GM23338 (cell line): ENCODE results near the gene POLDIP3. TPM values are rescaled to one million over a fixed set of nuclear protein-coding genes. Genes with fewer than 3 reads are reported as not detected.
"Not testable (repeated sequence)": the region's sequence is repeated elsewhere in the genome, so short reads cannot be mapped to it uniquely, and the experiment has no call there.

ENCODE experiments used
- ATAC-seq: fragments of 200-7000 bp; cut with Tn5 transposase; 3 replicates; pipeline ENCODE4 v1.9.1; 2020
- DNase-seq: peaks from one replicate; pipeline ENCODE4 v3.0.0-alpha.2; 2015; ENCODE audit warnings: low spot score
- H2AFZ ChIP-seq: fragments of 200-600 bp; sonication (generic); 2 replicates; pipeline ENCODE4 v1.8.0; 2016; ENCODE audit warnings: antibody characterized with exemption, mild to moderate bottlenecking, moderate library complexity
- H3F3A ChIP-seq: fragments of 200-600 bp; sonication (generic); replicated peaks from 2 replicates; pipeline ENCODE4 v1.8.0; 2017; ENCODE audit warnings: antibody characterized with exemption, mixed run types, low read depth
- H3K27ac ChIP-seq: fragments of 200-600 bp; sonication (generic); 2 replicates; pipeline ENCODE4 v1.6.1; 2016; ENCODE audit warnings: low read depth
- H3K27me3 ChIP-seq: fragments of 200-600 bp; sonication (generic); 2 replicates; pipeline ENCODE4 v1.8.0; 2016; ENCODE audit warnings: mild to moderate bottlenecking, mixed run types, moderate library complexity; ENCODE audit not compliant: insufficient read depth
- H3K36me3 ChIP-seq: fragments of 200-600 bp; sonication (generic); 2 replicates; pipeline ENCODE4 v1.8.0; 2016; ENCODE audit warnings: mild to moderate bottlenecking; ENCODE audit not compliant: insufficient read depth
- H3K4me1 ChIP-seq: fragments of 200-600 bp; sonication (generic); 2 replicates; pipeline ENCODE4 v1.8.0; 2016; ENCODE audit warnings: mild to moderate bottlenecking, moderate library complexity; ENCODE audit not compliant: insufficient read depth
- H3K4me2 ChIP-seq: fragments of 200-600 bp; sonication (generic); 2 replicates; pipeline ENCODE4 v1.7.1; 2017; ENCODE audit warnings: mixed run types
- H3K4me3 ChIP-seq: fragments of 200-600 bp; sonication (generic); 2 replicates; pipeline ENCODE4 v1.6.1; 2016; ENCODE audit warnings: mixed run types
- H3K79me2 ChIP-seq: fragments of 200-600 bp; sonication (generic); replicated peaks from 2 replicates; pipeline ENCODE4 v1.8.0; 2017; ENCODE audit warnings: mild to moderate bottlenecking; ENCODE audit not compliant: insufficient read depth
- H3K9me2 ChIP-seq: fragments of 200-600 bp; sonication (generic); 2 replicates; pipeline ENCODE4 v1.8.0; 2017; ENCODE audit not compliant: insufficient read depth
- H4K20me1 ChIP-seq: fragments of 200-600 bp; sonication (generic); replicated peaks from 2 replicates; pipeline ENCODE4 v1.8.0; 2017; ENCODE audit warnings: mild to moderate bottlenecking; ENCODE audit not compliant: insufficient read depth
- H3K27ac Mint-ChIP-seq: 2 replicates; pipeline ENCODE4 v1.8.0; 2020; ENCODE audit warnings: inconsistent platforms, mild to moderate bottlenecking, moderate library complexity, mixed read lengths
- H3K27me3 Mint-ChIP-seq: 3 replicates; pipeline ENCODE4 v1.8.0; 2022; ENCODE audit warnings: low read depth, mild to moderate bottlenecking, moderate library complexity, mixed read lengths, inconsistent platforms; ENCODE audit not compliant: insufficient read depth, poor library complexity
- H3K36me3 Mint-ChIP-seq: 3 replicates; pipeline ENCODE4 v1.8.0; 2021; ENCODE audit warnings: low read depth, mild to moderate bottlenecking, inconsistent platforms, moderate library complexity, mixed read lengths
- H3K4me1 Mint-ChIP-seq: 3 replicates; pipeline ENCODE4 v1.8.0; 2020; ENCODE audit warnings: mild to moderate bottlenecking, inconsistent platforms, mixed read lengths
- H3K4me3 Mint-ChIP-seq: 3 replicates; pipeline ENCODE4 v1.8.0; 2021; ENCODE audit warnings: moderate library complexity, mild to moderate bottlenecking, inconsistent platforms, mixed read lengths
- H3K9me3 Mint-ChIP-seq: 3 replicates; pipeline ENCODE4 v1.8.0; 2020; ENCODE audit warnings: moderate library complexity, mild to moderate bottlenecking, inconsistent platforms, mixed read lengths
- CTCF ChIP-seq, 2 experiments: fragments of 200-600 bp in 1 of 2; sonication (generic) in 1 of 2; conservative IDR thresholded peaks; 2 replicates each; pipeline versions ENCODE4 v1.5.1 to v1.6.1; 2016 to 2017; ENCODE audit warnings: antibody characterized with exemption in 2 of 2, low read depth in 2 of 2, mild to moderate bottlenecking in 2 of 2, moderate library complexity in 1 of 2
- POLR2AphosphoS5 ChIP-seq: IDR thresholded peaks from 2 replicates; pipeline ENCODE4 v1.6.1; 2016; ENCODE audit warnings: antibody characterized with exemption, low read depth
- STAT1 ChIP-seq: IDR thresholded peaks from one replicate; pipeline ENCODE4 v1.6.1; 2016; ENCODE audit warnings: antibody characterized with exemption; ENCODE audit not compliant: unreplicated experiment
- ZNF114 ChIP-seq: fragments of 250-450 bp; sonication (Bioruptor Pico); IDR thresholded peaks from 2 replicates; pipeline ENCODE4 v1.5.0; 2020; ENCODE audit warnings: mild to moderate bottlenecking, moderate library complexity
- polyA plus RNA-seq: library from polyadenylated mRNA; unstranded; fragments of >200 nt; fragmentation: Nextera tagmentation; extraction: Ambion mirVana; gene quantifications from 2 replicates; pipeline ENCODE4 v1.2.1, GENCODE V29; 2016
- total RNA-seq: library from RNA; depleted of rRNA; stranded (reverse); fragments of >200 nt; shearing (Covaris generic); gene quantifications from 2 replicates; pipeline ENCODE4 v1.2.3, GENCODE V29; 2014

POLDIP3 gene
- total and polyA plus RNA-seq, 2 experiments from 2014 or later = 38.2 to 54.3 TPM

- no peak for ATAC-seq
- Mint-ChIP-seq H3K36me3 (no peaks in the 10 kb centered on the region), H3K4me1 (peaks cover 12% of the 10 kb centered on the region), H3K9me3 (no peaks in the 10 kb centered on the region; the same call in 2 of the 3 replicates), H3K4me3 (no peak overlapping the region), H3K27me3 (peaks cover 26% of the 10 kb centered on the region), H3K27ac (no peak overlapping the region)
- H3K4me2 ChIP-seq = no peak overlapping the region
- H4K20me1 ChIP-seq = no peaks in the 10 kb centered on the region; the same call in 1 of the 2 replicates
- DNase-seq = no peak
- peaks cover 4% of the 10 kb centered on the region; the same call in 1 of the 2 replicates for H3K4me1 ChIP-seq
- no peak overlapping the region for H3K4me3 ChIP-seq
- H3K27me3 ChIP-seq = no peaks in the 10 kb centered on the region; the same call in 1 of the 2 replicates
- TF ChIP-seq STAT1 = no peak
- H3K9me2 ChIP-seq = no peaks in the 10 kb centered on the region
- no peak overlapping the region for H3K27ac ChIP-seq
- H3F3A ChIP-seq = peaks cover 5% of the 10 kb centered on the region; the same call in 1 of the 2 replicates
- no peak overlapping the region for H2AFZ ChIP-seq
- H3K79me2 ChIP-seq = no peaks in the 10 kb centered on the region
- H3K36me3 ChIP-seq = no peaks in the 10 kb centered on the region
Measured at GRCh38 chr22:42560381-42560780, 54.3 kb downstream of the POLDIP3 start.

DNA sequence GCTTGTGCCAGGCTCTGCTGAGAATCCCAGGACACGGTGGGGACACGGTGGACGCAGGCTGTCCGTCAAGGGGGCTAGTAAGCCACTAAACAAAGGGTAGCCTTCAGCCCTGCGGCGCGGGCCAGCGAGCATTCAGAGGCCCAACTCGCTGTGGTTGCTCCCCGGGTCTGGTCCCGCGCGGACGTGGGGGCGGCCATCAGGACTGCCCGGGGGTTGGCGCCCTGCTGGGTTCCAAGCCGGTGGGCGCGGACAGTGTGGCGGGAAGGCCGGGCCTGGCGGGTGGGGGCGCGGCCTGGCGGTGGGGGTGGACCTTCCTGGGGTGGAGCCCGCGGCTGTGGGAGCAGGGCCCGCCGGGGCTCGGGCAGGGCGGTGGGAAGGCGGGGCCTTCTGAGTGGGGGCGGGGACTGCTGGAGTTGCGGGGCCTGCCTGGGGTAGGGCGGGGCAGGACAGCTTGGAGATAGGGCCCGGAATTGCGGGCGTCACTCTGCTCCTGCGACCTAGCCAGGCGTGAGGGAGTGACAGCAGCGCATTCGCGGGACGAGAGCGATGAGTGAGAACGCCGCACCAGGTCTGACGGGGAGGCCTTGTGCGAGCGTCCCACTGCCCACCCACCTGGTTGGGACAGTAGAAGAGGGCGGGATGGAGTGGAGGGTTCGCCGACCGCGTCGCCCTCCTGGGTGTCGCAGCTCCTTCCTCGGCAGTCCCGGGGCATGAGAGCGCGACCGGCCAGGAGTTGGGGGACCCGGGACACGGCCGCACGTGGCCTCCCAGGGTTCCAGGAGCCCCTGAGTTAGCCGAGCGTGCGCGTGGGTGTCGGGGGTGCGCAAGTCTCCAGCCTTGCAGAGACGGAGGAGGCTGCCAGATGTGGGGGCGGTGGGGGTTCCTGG lies 61.0 kb downstream of the POLDIP3 start, which contains the start of gene SERHL2:
SERHL2 (plus strand) TSS at position 482 of the 887 bp plus-strand sequence; CDS start at position 547, 65 bp downstream.
- Mint-ChIP-seq H3K27ac (no peak within 1 kb of the TSS), H3K9me3 (peaks cover 17% of the 10 kb centered on the region), H3K4me3 (peak within 1 kb of the TSS; percentile 80), H3K4me1 (peaks cover 10% of the 10 kb centered on the region), H3K36me3 (peaks cover 12% of the 10 kb centered on the region; the same call in 2 of the 3 replicates), H3K27me3 (peaks cover 32% of the 10 kb centered on the region)
- H3K27ac ChIP-seq = peak within 1 kb of the TSS; percentile 39; the same call in 1 of the 2 replicates
- H3K4me3 ChIP-seq = peak within 1 kb of the TSS; percentile 94
- DNase-seq (peak; percentile 97), ATAC-seq (peak; percentile 94)
- H2AFZ ChIP-seq = peak within 1 kb of the TSS; percentile 100
- H4K20me1 ChIP-seq = no peaks in the 10 kb centered on the region
- peaks cover 22% of the 10 kb centered on the region for H3K27me3 ChIP-seq
- H3K79me2 ChIP-seq = no peaks in the 10 kb centered on the region
- no peaks in the 10 kb centered on the region for H3K9me2 ChIP-seq
- peaks cover 18% of the 10 kb centered on the region for H3F3A ChIP-seq
- peaks cover 18% of the 10 kb centered on the region for H3K4me1 ChIP-seq
- TF ChIP-seq CTCF (conservative IDR thresholded peaks at IDR 0.05; ENCODE audit: low read depth in 2 of 2) (no peak), ZNF114 (CRISPR knock-in tag) (no peak), POLR2AphosphoS5 (peak; percentile 61)
- peak within 1 kb of the TSS; percentile 99 for H3K4me2 ChIP-seq
- H3K36me3 ChIP-seq = no peaks in the 10 kb centered on the region; the same call in 1 of the 2 replicates

GRCh38 chr22:42552294-42552647 lies 62.4 kb downstream of the POLDIP3 start:
- not testable (repeated sequence) for DNase-seq, H3K27ac Mint-ChIP-seq, H3K4me3 Mint-ChIP-seq

More at GRCh38 chr22:42552294-42552647, 62.4 kb downstream of the POLDIP3 start:
- not testable (repeated sequence) for H2AFZ ChIP-seq, H3K79me2 ChIP-seq, H3K27ac ChIP-seq, H3K4me3 ChIP-seq, H4K20me1 ChIP-seq, H3K36me3 ChIP-seq, H3K4me2 ChIP-seq, H3K9me2 ChIP-seq, ATAC-seq
- H3K27me3 ChIP-seq = peaks cover 22% of the 10 kb centered on the region
- Mint-ChIP-seq H3K36me3 (peaks cover 12% of the 10 kb centered on the region; the same call in 2 of the 3 replicates), H3K27me3 (peaks cover 35% of the 10 kb centered on the region), H3K4me1 (peaks cover 10% of the 10 kb centered on the region), H3K9me3 (peaks cover 17% of the 10 kb centered on the region)
- H3F3A ChIP-seq = peaks cover 26% of the 10 kb centered on the region
- peaks cover 23% of the 10 kb centered on the region for H3K4me1 ChIP-seq
